Esophagus squamous epithelium (tissue), 4 donors: ENCODE measurements around the gene FUBP1.

Experiments used
- POLR2A ChIP-seq, 4 donors: fragments of 450-650 bp; IDR thresholded peaks; one replicate each; pipeline ENCODE4 v1.6.1; 2017; ENCODE audit warnings: antibody characterized with exemption in 4 of 4, mild to moderate bottlenecking in 4 of 4, moderate library complexity in 3 of 4
- TF ChIP-seq, protein P1 (sequence below), 6 experiments: fragments of 450-650 bp in 4 of 6; fragments of 200-600 bp in 2 of 6; sonication (generic) in 2 of 6; IDR thresholded peaks; one replicate each; pipeline ENCODE4 v1.5.1; 2016 to 2019; ENCODE audit warnings: antibody characterized with exemption in 6 of 6, mild to moderate bottlenecking in 4 of 6, moderate library complexity in 4 of 6

DNA sequence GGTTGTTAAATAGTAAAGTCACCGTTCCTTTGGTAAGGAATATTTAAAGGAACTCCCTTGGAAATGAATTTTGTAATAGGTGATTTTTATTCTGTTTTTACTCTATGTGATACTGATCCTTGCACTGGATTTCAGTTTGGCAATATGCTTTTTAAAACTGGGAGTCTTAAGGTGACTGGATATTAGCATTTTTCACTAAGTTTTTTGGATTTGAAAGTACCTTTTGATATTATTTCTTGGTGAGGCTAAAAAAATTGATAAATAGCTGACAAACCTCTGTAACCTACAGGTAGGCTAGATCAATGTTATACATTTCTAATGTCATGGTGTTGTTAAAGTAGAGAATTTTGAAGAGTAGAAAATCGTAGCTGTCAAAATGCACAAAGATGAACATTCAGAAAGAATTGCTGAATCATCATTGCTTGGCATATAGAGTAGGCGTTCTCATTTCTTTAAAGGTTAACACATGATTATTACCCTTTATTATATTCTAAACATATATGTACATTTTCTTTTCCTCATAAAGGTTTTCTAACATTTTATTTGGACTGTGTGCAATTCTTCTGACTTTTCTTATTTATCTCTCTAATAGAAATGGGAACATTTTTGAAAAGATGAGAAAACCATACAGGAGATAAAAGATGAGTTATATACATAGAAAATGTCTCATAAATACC is 24.3 kb upstream of the FUBP1 start:
- TF ChIP-seq, protein P1, sequence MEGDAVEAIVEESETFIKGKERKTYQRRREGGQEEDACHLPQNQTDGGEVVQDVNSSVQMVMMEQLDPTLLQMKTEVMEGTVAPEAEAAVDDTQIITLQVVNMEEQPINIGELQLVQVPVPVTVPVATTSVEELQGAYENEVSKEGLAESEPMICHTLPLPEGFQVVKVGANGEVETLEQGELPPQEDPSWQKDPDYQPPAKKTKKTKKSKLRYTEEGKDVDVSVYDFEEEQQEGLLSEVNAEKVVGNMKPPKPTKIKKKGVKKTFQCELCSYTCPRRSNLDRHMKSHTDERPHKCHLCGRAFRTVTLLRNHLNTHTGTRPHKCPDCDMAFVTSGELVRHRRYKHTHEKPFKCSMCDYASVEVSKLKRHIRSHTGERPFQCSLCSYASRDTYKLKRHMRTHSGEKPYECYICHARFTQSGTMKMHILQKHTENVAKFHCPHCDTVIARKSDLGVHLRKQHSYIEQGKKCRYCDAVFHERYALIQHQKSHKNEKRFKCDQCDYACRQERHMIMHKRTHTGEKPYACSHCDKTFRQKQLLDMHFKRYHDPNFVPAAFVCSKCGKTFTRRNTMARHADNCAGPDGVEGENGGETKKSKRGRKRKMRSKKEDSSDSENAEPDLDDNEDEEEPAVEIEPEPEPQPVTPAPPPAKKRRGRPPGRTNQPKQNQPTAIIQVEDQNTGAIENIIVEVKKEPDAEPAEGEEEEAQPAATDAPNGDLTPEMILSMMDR (IDR thresholded peaks at IDR 0.05) = no peak
- no peak for TF ChIP-seq POLR2A (IDR thresholded peaks at IDR 0.05)
